PFSK-1 (cell line): ENCODE data around the gene EXOC6B.

Experiments
- FOXP2 ChIP-seq: optimal IDR thresholded peaks from 2 replicates; pipeline ENCODE3; 2011; ENCODE audit warnings: borderline replicate concordance, control low read depth, inconsistent platforms; ENCODE audit not compliant: insufficient read depth; ENCODE audit errors: extremely low read length, extremely low read depth
- POLR2AphosphoS5 ChIP-seq: IDR thresholded peaks from 2 replicates; pipeline ENCODE4 v1.6.1; 2012; ENCODE audit warnings: low read depth, mild to moderate bottlenecking, control low read depth, low read length, moderate library complexity
- SIN3A ChIP-seq: IDR thresholded peaks from 2 replicates; pipeline ENCODE4 v1.6.1; 2012; ENCODE audit warnings: mild to moderate bottlenecking, low read length, moderate library complexity, borderline replicate concordance; ENCODE audit not compliant: insufficient read depth
- TAF1 ChIP-seq: IDR thresholded peaks from 2 replicates; pipeline ENCODE4 v1.6.1; 2012; ENCODE audit warnings: low read length, control low read depth, borderline replicate concordance; ENCODE audit not compliant: insufficient read depth
- TF ChIP-seq, protein P1 (sequence below), 2 experiments: IDR thresholded peaks; 2 replicates each; pipeline versions ENCODE4 v1.6.1 to v1.8.0; 2011 to 2012; ENCODE audit warnings: low read depth in 2 of 2, low read length in 2 of 2, control low read depth in 1 of 2, inconsistent platforms in 1 of 2, mild to moderate bottlenecking in 1 of 2, moderate library complexity in 1 of 2; ENCODE audit not compliant: insufficient read depth in 1 of 2

EXOC6B gene

DNA sequence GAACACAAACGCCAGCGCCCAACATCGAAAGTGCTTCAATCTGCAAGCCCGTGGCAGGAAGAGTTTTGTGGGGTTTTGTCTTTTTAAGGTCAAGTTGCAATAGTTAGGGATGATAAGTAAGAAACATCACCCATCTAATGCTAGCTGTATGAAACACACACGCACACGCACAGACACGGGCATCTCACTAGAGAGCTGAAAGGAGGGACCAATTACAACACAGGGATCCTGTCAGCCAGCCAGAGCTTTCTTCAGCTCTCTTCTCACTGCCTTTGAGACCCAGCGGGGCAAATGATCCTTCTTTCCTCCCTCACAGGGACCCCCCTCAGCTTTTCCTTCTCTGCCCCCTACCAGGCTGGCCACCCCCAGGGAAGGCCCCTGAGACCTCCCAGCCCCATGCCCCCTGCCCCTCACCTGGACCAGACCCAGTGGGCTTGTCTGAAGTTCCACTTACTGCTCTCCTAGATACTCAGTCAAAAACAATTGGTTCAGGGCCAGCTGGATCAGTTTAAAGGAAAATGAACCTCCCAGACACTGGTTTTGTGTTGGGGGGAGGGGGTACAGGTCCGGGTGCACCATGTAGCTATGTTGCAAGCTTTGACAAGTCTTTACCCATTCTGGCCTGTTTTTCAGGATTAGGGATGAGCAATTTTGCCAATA is 696.0 kb downstream of the EXOC6B start:
- TF ChIP-seq FOXP2 (no peak), SIN3A (no peak), TAF1 (no peak)
- TF ChIP-seq, protein P1, sequence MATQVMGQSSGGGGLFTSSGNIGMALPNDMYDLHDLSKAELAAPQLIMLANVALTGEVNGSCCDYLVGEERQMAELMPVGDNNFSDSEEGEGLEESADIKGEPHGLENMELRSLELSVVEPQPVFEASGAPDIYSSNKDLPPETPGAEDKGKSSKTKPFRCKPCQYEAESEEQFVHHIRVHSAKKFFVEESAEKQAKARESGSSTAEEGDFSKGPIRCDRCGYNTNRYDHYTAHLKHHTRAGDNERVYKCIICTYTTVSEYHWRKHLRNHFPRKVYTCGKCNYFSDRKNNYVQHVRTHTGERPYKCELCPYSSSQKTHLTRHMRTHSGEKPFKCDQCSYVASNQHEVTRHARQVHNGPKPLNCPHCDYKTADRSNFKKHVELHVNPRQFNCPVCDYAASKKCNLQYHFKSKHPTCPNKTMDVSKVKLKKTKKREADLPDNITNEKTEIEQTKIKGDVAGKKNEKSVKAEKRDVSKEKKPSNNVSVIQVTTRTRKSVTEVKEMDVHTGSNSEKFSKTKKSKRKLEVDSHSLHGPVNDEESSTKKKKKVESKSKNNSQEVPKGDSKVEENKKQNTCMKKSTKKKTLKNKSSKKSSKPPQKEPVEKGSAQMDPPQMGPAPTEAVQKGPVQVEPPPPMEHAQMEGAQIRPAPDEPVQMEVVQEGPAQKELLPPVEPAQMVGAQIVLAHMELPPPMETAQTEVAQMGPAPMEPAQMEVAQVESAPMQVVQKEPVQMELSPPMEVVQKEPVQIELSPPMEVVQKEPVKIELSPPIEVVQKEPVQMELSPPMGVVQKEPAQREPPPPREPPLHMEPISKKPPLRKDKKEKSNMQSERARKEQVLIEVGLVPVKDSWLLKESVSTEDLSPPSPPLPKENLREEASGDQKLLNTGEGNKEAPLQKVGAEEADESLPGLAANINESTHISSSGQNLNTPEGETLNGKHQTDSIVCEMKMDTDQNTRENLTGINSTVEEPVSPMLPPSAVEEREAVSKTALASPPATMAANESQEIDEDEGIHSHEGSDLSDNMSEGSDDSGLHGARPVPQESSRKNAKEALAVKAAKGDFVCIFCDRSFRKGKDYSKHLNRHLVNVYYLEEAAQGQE (IDR thresholded peaks at IDR 0.05; ENCODE audit: insufficient read depth in 1 of 2, low read depth in 2 of 2, low read length in 2 of 2), result no peak

DNA sequence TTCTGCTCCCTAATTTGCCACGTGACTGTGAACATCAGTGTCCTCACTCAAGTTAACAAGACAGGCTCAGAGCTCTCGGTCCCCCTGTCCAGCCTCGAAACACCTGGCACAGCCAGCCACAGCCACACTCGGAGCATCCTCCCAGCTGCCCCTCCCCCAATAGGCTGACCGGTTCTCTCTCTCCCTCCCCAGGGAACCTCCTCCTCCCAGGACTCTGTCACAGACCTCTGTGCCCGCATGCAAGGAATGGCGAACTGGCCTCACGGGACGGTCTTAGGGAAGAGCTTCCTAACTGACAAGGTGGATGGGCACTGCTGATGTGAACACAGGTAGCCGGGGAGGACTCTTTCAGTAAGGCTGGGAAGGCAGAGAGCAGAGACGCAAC is 697.0 kb downstream of the EXOC6B start:
- TF ChIP-seq SIN3A, result no peak
- no peak for TF ChIP-seq TAF1
- no peak for TF ChIP-seq POLR2AphosphoS5
- TF ChIP-seq, protein P1 (IDR thresholded peaks at IDR 0.05; ENCODE audit: insufficient read depth in 1 of 2, low read depth in 2 of 2, low read length in 2 of 2), result no peak
- TF ChIP-seq FOXP2, result no peak

DNA sequence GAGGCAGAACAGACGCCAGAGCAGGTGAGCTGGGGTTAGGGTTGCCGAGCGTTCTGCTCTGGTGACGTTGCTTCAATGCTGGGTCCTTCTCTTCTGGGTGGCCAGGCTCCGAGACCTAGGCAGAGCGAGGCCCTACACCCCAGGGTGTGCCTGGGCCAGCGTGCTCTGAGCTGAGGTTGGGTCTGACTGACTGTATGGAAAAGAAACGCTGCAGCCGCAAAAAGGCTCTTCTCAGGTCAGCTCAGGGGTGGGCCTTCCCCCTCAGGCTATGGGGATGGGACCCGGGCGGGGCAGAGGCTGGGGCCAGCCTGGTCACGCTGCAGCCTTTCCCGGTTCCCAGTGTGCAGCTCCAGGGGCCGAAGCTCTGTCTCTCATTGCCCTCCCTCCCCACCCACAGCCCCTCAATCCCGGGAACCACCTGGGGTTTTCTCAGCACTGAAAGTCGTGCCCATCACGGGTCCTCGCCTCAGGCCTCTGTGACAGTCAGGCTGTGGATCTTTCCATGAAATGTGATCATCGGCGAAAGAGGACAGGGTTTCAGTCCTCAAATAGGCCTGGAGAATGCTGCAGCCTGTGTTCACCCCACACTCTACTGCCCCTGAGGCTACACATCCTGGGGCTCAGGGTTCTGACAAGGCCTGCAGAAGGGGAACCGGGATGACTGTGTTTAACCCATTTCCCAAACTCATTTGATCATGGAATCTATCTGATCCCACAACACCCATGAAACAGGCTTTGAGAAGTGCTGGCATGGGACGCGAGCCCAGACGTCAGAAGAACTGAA is 697.6 kb downstream of the EXOC6B start:
- TF ChIP-seq, protein P1 (IDR thresholded peaks at IDR 0.05; ENCODE audit: insufficient read depth in 1 of 2, low read depth in 2 of 2, low read length in 2 of 2), result no peak
- TF ChIP-seq SIN3A, result no peak
- TF ChIP-seq POLR2AphosphoS5, result no peak
- TF ChIP-seq TAF1, result no peak
- TF ChIP-seq FOXP2, result no peak

DNA sequence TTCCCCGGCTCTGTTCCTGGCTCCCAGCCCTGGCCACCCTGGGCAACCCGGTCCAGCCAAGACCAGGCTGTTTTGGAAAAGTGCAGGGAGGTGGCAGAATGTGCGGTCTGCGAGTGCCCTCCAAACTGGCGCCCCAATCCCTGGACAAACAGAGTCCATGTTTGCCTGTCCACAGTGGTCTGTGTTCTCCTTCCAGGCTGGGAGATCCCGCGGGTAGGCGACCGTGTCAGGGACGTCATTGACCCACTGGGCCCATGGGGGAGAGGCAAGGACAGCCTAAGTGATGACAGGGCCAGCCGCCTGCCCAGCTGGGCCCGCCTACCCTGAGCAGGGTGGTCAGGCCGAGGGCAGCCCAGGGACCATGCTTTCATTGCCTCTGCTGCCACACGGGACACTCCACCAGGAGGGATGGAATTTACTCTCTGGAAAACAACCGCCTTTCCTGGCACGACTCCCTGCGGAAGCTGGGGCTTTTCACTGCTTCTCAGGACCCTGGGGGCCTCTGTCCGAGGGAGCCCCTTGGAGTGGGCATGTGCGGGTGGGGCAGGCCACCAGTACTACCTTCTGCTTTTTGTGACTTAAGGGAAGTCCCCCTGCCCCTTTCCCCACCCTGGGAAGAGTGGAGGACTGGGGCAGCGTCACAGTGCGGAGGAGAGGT is 698.3 kb downstream of the EXOC6B start:
- no peak for TF ChIP-seq SIN3A
- TF ChIP-seq FOXP2, result no peak
- TF ChIP-seq, protein P1 (IDR thresholded peaks at IDR 0.05; ENCODE audit: insufficient read depth in 1 of 2, low read depth in 2 of 2, low read length in 2 of 2), result no peak
- TF ChIP-seq TAF1, result no peak
- TF ChIP-seq POLR2AphosphoS5, result no peak
